HEK293 (cell line): ENCODE measurements around the gene P3H4.

Experiments
- BCL11A ChIP-seq: fragments of 450-650 bp; formaldehyde crosslinking; IDR thresholded peaks from 2 replicates; pipeline ENCODE4 v1.5.1; 2016; ENCODE audit warnings: low read depth, missing biosample characterization, missing genetic modification characterization
- GLI4 ChIP-seq: fragments of 450-650 bp; formaldehyde crosslinking; IDR thresholded peaks from 2 replicates; pipeline ENCODE4 v1.5.1; 2016; ENCODE audit warnings: missing biosample characterization, missing genetic modification characterization
- OSR2 ChIP-seq: fragments of 450-650 bp; formaldehyde crosslinking; IDR thresholded peaks from 2 replicates; pipeline ENCODE4 v1.5.1; 2016; ENCODE audit warnings: missing biosample characterization, missing genetic modification characterization
- SCRT2 ChIP-seq: fragments of 450-650 bp; formaldehyde crosslinking; IDR thresholded peaks from 2 replicates; pipeline ENCODE4 v1.5.1; 2016; ENCODE audit warnings: missing biosample characterization, missing genetic modification characterization
- ZBTB1 ChIP-seq: fragments of 450-650 bp; formaldehyde crosslinking; IDR thresholded peaks from 2 replicates; pipeline ENCODE4 v1.5.1; 2016; ENCODE audit warnings: missing biosample characterization, missing genetic modification characterization
- ZBTB7A ChIP-seq: fragments of 450-650 bp; formaldehyde crosslinking; IDR thresholded peaks from 2 replicates; pipeline ENCODE4 v1.5.1; 2016; ENCODE audit warnings: low read depth, missing biosample characterization, missing genetic modification characterization
- ZIC2 ChIP-seq: fragments of 450-650 bp; formaldehyde crosslinking; IDR thresholded peaks from 2 replicates; pipeline ENCODE4 v1.5.1; 2016; ENCODE audit warnings: missing biosample characterization, missing genetic modification characterization
- ZNF133 ChIP-seq: fragments of 450-650 bp; formaldehyde crosslinking; IDR thresholded peaks from 2 replicates; pipeline ENCODE4 v1.5.1; 2016; ENCODE audit warnings: missing biosample characterization, missing genetic modification characterization
- ZNF155 ChIP-seq: fragments of 450-650 bp; formaldehyde crosslinking; IDR thresholded peaks from 2 replicates; pipeline ENCODE4 v1.5.1; 2016; ENCODE audit warnings: missing biosample characterization, missing genetic modification characterization
- ZNF24 ChIP-seq: fragments of 450-650 bp; formaldehyde crosslinking; IDR thresholded peaks from 2 replicates; pipeline ENCODE4 v1.5.1; 2016; ENCODE audit warnings: missing biosample characterization, missing genetic modification characterization
- ZNF248 ChIP-seq: fragments of 450-650 bp; formaldehyde crosslinking; IDR thresholded peaks from 2 replicates; pipeline ENCODE4 v1.5.1; 2017; ENCODE audit warnings: missing biosample characterization, missing genetic modification characterization
- ZNF274 ChIP-seq, 2 experiments: fragments of 200-500 bp in 1 of 2; fragments of 450-650 bp in 1 of 2; sonication (Bioruptor generic) in 1 of 2; formaldehyde crosslinking in 1 of 2; IDR thresholded peaks; 2 replicates each; pipeline versions ENCODE4 v1.5.1 to v1.6.1; 2014 to 2016; ENCODE audit warnings: borderline replicate concordance in 1 of 2, inconsistent platforms in 1 of 2, low read length in 1 of 2, missing biosample characterization in 1 of 2, missing genetic modification characterization in 1 of 2
- ZNF324 ChIP-seq: fragments of 450-650 bp; formaldehyde crosslinking; IDR thresholded peaks from 2 replicates; pipeline ENCODE4 v1.5.1; 2016; ENCODE audit warnings: missing biosample characterization, missing genetic modification characterization
- ZNF416 ChIP-seq: fragments of 450-650 bp; formaldehyde crosslinking; IDR thresholded peaks from 2 replicates; pipeline ENCODE4 v1.5.1; 2016; ENCODE audit warnings: missing biosample characterization, missing genetic modification characterization
- ZNF530 ChIP-seq: fragments of 450-650 bp; formaldehyde crosslinking; IDR thresholded peaks from 2 replicates; pipeline ENCODE4 v1.5.1; 2016; ENCODE audit warnings: low read depth, missing biosample characterization, missing genetic modification characterization
- ZNF558 ChIP-seq: fragments of 450-650 bp; formaldehyde crosslinking; IDR thresholded peaks from 2 replicates; pipeline ENCODE4 v1.5.1; 2016; ENCODE audit warnings: missing biosample characterization, missing genetic modification characterization
- ZNF561 ChIP-seq: fragments of 450-650 bp; IDR thresholded peaks from 2 replicates; pipeline ENCODE4 v1.5.1; 2018; ENCODE audit warnings: missing biosample characterization, missing genetic modification characterization, borderline replicate concordance
- ZNF830 ChIP-seq: fragments of 450-650 bp; IDR thresholded peaks from 2 replicates; pipeline ENCODE4 v1.5.0; 2018; ENCODE audit warnings: missing biosample characterization, missing genetic modification characterization, low read depth, mild to moderate bottlenecking, moderate library complexity
- ZNF837 ChIP-seq: fragments of 450-650 bp; formaldehyde crosslinking; IDR thresholded peaks from 2 replicates; pipeline ENCODE4 v1.5.1; 2016; ENCODE audit warnings: missing biosample characterization, missing genetic modification characterization
- TF ChIP-seq, protein P1 (sequence below): fragments of 450-650 bp; formaldehyde crosslinking; IDR thresholded peaks from 2 replicates; pipeline ENCODE4 v1.5.1; 2016; ENCODE audit warnings: missing biosample characterization, missing genetic modification characterization, borderline replicate concordance
- TF ChIP-seq, protein P2 (sequence below): fragments of 450-650 bp; formaldehyde crosslinking; IDR thresholded peaks from 2 replicates; pipeline ENCODE4 v1.5.1; 2016; ENCODE audit warnings: missing biosample characterization, missing genetic modification characterization
- TF ChIP-seq, protein P3 (sequence below): fragments of 450-650 bp; formaldehyde crosslinking; IDR thresholded peaks from 2 replicates; pipeline ENCODE4 v1.5.1; 2016; ENCODE audit warnings: missing biosample characterization, missing genetic modification characterization
- TF ChIP-seq, protein P4 (sequence below): fragments of 450-650 bp; formaldehyde crosslinking; IDR thresholded peaks from 2 replicates; pipeline ENCODE4; 2016; ENCODE audit warnings: missing biosample characterization, missing genetic modification characterization

The P3H4 gene

DNA sequence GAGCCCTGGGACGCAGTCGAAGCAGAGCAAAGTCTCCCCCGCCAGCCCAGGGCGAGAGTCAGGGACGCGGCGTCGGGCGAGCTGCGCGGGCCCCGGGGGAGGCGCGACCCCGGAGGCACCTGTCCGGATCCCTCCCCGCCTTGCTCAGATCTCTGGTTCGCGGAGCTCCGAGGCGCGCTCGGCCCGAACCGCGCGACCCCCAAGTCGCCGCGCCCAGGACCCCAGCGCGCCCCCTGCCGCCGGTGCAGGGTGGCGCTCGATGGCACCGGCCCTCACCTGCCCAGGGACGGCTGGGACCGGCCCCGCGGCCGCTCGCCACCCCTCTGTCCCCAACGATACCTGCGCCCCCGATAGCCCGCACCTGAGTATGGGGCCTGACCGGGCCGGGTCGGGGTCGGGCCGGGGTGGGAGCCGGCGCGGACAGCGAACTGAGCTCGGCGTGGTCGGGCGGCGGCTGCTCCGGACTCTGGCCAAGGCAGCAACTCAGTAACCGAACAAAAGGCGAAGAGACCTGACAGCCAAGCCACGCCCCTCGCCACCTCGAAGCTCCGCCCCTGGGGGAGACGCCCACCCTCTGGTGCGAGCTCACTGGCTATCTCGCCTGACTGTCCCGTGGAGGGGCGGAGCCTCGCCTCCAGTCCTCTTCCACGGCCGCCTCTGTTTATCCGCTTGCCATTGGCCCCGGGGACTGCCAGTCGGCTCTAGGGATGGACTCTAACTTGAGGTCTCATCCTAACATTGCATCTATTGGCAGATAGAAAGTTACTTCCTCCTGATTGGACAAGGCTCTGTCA is 25.3 kb downstream of the P3H4 start, which contains the start of gene JUP (continued):
- TF ChIP-seq, protein P1, sequence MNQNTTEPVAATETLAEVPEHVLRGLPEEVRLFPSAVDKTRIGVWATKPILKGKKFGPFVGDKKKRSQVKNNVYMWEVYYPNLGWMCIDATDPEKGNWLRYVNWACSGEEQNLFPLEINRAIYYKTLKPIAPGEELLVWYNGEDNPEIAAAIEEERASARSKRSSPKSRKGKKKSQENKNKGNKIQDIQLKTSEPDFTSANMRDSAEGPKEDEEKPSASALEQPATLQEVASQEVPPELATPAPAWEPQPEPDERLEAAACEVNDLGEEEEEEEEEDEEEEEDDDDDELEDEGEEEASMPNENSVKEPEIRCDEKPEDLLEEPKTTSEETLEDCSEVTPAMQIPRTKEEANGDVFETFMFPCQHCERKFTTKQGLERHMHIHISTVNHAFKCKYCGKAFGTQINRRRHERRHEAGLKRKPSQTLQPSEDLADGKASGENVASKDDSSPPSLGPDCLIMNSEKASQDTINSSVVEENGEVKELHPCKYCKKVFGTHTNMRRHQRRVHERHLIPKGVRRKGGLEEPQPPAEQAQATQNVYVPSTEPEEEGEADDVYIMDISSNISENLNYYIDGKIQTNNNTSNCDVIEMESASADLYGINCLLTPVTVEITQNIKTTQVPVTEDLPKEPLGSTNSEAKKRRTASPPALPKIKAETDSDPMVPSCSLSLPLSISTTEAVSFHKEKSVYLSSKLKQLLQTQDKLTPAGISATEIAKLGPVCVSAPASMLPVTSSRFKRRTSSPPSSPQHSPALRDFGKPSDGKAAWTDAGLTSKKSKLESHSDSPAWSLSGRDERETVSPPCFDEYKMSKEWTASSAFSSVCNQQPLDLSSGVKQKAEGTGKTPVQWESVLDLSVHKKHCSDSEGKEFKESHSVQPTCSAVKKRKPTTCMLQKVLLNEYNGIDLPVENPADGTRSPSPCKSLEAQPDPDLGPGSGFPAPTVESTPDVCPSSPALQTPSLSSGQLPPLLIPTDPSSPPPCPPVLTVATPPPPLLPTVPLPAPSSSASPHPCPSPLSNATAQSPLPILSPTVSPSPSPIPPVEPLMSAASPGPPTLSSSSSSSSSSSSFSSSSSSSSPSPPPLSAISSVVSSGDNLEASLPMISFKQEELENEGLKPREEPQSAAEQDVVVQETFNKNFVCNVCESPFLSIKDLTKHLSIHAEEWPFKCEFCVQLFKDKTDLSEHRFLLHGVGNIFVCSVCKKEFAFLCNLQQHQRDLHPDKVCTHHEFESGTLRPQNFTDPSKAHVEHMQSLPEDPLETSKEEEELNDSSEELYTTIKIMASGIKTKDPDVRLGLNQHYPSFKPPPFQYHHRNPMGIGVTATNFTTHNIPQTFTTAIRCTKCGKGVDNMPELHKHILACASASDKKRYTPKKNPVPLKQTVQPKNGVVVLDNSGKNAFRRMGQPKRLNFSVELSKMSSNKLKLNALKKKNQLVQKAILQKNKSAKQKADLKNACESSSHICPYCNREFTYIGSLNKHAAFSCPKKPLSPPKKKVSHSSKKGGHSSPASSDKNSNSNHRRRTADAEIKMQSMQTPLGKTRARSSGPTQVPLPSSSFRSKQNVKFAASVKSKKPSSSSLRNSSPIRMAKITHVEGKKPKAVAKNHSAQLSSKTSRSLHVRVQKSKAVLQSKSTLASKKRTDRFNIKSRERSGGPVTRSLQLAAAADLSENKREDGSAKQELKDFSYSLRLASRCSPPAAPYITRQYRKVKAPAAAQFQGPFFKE (tag by site-specific recombination): no peak
- no peak for TF ChIP-seq ZNF530 (tag by site-specific recombination)
- TF ChIP-seq ZNF561 (tag by site-specific recombination): peak; percentile 89
- TF ChIP-seq ZNF155: no peak
- TF ChIP-seq, protein P2, sequence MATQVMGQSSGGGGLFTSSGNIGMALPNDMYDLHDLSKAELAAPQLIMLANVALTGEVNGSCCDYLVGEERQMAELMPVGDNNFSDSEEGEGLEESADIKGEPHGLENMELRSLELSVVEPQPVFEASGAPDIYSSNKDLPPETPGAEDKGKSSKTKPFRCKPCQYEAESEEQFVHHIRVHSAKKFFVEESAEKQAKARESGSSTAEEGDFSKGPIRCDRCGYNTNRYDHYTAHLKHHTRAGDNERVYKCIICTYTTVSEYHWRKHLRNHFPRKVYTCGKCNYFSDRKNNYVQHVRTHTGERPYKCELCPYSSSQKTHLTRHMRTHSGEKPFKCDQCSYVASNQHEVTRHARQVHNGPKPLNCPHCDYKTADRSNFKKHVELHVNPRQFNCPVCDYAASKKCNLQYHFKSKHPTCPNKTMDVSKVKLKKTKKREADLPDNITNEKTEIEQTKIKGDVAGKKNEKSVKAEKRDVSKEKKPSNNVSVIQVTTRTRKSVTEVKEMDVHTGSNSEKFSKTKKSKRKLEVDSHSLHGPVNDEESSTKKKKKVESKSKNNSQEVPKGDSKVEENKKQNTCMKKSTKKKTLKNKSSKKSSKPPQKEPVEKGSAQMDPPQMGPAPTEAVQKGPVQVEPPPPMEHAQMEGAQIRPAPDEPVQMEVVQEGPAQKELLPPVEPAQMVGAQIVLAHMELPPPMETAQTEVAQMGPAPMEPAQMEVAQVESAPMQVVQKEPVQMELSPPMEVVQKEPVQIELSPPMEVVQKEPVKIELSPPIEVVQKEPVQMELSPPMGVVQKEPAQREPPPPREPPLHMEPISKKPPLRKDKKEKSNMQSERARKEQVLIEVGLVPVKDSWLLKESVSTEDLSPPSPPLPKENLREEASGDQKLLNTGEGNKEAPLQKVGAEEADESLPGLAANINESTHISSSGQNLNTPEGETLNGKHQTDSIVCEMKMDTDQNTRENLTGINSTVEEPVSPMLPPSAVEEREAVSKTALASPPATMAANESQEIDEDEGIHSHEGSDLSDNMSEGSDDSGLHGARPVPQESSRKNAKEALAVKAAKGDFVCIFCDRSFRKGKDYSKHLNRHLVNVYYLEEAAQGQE (tag by site-specific recombination): no peak
- TF ChIP-seq ZNF416 (tag by site-specific recombination): no peak
- no peak for TF ChIP-seq ZNF24 (tag by site-specific recombination)
- no peak for TF ChIP-seq ZNF324 (tag by site-specific recombination)
- TF ChIP-seq ZNF248 (tag by site-specific recombination): no peak
- no peak for TF ChIP-seq ZNF133
- TF ChIP-seq ZNF274 (IDR thresholded peaks at IDR 0.05; ENCODE audit: low read length): no peak
- TF ChIP-seq ZNF274 (tag by site-specific recombination; IDR thresholded peaks at IDR 0.05; ENCODE audit: borderline replicate concordance): no peak
- TF ChIP-seq, protein P3, sequence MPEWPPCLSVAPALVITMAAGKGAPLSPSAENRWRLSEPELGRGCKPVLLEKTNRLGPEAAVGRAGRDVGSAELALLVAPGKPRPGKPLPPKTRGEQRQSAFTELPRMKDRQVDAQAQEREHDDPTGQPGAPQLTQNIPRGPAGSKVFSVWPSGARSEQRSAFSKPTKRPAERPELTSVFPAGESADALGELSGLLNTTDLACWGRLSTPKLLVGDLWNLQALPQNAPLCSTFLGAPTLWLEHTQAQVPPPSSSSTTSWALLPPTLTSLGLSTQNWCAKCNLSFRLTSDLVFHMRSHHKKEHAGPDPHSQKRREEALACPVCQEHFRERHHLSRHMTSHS: no peak
- no peak for TF ChIP-seq ZNF558
- TF ChIP-seq OSR2 (tag by site-specific recombination): no peak
- TF ChIP-seq ZNF830 (tag by site-specific recombination): no peak
- TF ChIP-seq GLI4 (tag by site-specific recombination): no peak
- no peak for TF ChIP-seq ZIC2 (tag by site-specific recombination)
- TF ChIP-seq, protein P4, sequence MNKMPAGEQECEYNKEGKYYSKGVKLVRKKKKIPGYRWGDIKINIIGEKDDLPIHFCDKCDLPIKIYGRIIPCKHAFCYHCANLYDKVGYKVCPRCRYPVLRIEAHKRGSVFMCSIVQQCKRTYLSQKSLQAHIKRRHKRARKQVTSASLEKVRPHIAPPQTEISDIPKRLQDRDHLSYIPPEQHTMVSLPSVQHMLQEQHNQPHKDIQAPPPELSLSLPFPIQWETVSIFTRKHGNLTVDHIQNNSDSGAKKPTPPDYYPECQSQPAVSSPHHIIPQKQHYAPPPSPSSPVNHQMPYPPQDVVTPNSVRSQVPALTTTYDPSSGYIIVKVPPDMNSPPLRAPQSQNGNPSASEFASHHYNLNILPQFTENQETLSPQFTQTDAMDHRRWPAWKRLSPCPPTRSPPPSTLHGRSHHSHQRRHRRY (tag by site-specific recombination): no peak
- 0 out of 2 replicates have a peak, but pooled peaks have one; percentile 40 for TF ChIP-seq BCL11A (tag by site-specific recombination)
- TF ChIP-seq ZBTB1 (tag by site-specific recombination): no peak
- TF ChIP-seq ZNF837 (tag by site-specific recombination): no peak
- TF ChIP-seq ZBTB7A (tag by site-specific recombination): no peak
- no peak for TF ChIP-seq SCRT2
